Measurements from ENCODE around the gene KRT74.

KRT74 gene

GRCh38 chr12:52541709-52542108, 31.9 kb downstream of the KRT74 start:
- Histone ChIP-seq H3K9me2 (replicated peaks; ENCODE audit: insufficient read depth, low read length) (no peaks in the 10 kb centered on the region), H2AFZ (ENCODE audit: low read depth, low read length, severe bottlenecking) (no peak overlapping the region), H3K79me2 (ENCODE audit: insufficient read depth, low read length) (no peaks in the 10 kb centered on the region), H3F3A (ENCODE audit: insufficient read depth) (no peaks in the 10 kb centered on the region), H3K9ac (ENCODE audit: low read length) (no peak overlapping the region), H4K20me1 (ENCODE audit: low read depth, low read length) (no peaks in the 10 kb centered on the region), H3K27me3 (ENCODE audit: low read length) (no peaks in the 10 kb centered on the region), H3K36me3 (ENCODE audit: low read length) (no peaks in the 10 kb centered on the region), H3K27ac (ENCODE audit: low read depth, low read length) (no peak overlapping the region), H3K9me3 (ENCODE audit: insufficient read depth, low read length) (no peaks in the 10 kb centered on the region), H3K4me3 (ENCODE audit: insufficient read depth, low read length, poor library complexity, severe bottlenecking) (no peak overlapping the region), H3K4me2 (ENCODE audit: low read depth, low read length, poor library complexity, severe bottlenecking) (no peak overlapping the region)
- TF ChIP-seq EZH2phosphoT487 (conservative IDR thresholded peaks at IDR 0.05; ENCODE audit: low read length), result no peak
- TF ChIP-seq CTCF (IDR thresholded peaks at IDR 0.05; ENCODE audit: insufficient read depth, low read length, poor library complexity, severe bottlenecking), result no peak

GRCh38 chr12:52540531-52540930, 33.1 kb downstream of the KRT74 start:
- no peak overlapping the region for H2AFZ ChIP-seq (ENCODE audit: low read depth, low read length, severe bottlenecking)
- H3K36me3 ChIP-seq (ENCODE audit: low read length), result no peaks in the 10 kb centered on the region
- no peaks in the 10 kb centered on the region for H3K27me3 ChIP-seq (ENCODE audit: low read length)
- no peak overlapping the region for H3K27ac ChIP-seq (ENCODE audit: low read depth, low read length)
- H4K20me1 ChIP-seq (ENCODE audit: low read depth, low read length), result no peaks in the 10 kb centered on the region
- no peak overlapping the region for H3K4me2 ChIP-seq (ENCODE audit: low read depth, low read length, poor library complexity, severe bottlenecking)
- TF ChIP-seq EZH2phosphoT487 (conservative IDR thresholded peaks at IDR 0.05; ENCODE audit: low read length) (no peak), CTCF (IDR thresholded peaks at IDR 0.05; ENCODE audit: insufficient read depth, low read length, poor library complexity, severe bottlenecking) (no peak)
- H3K9me3 ChIP-seq (ENCODE audit: insufficient read depth, low read length), result no peaks in the 10 kb centered on the region
- H3K9ac ChIP-seq (ENCODE audit: low read length), result no peak overlapping the region
- H3K4me3 ChIP-seq (ENCODE audit: insufficient read depth, low read length, poor library complexity, severe bottlenecking), result no peak overlapping the region
- H3K9me2 ChIP-seq (replicated peaks; ENCODE audit: insufficient read depth, low read length), result no peaks in the 10 kb centered on the region
- no peaks in the 10 kb centered on the region for H3F3A ChIP-seq (ENCODE audit: insufficient read depth)
- H3K79me2 ChIP-seq (ENCODE audit: insufficient read depth, low read length), result no peaks in the 10 kb centered on the region

- TF ChIP-seq CTCF (IDR thresholded peaks at IDR 0.05; ENCODE audit: insufficient read depth, low read length, poor library complexity, severe bottlenecking) (no peak), EZH2phosphoT487 (conservative IDR thresholded peaks at IDR 0.05; ENCODE audit: low read length) (no peak)
- Histone ChIP-seq H3K79me2 (ENCODE audit: insufficient read depth, low read length) (no peaks in the 10 kb centered on the region), H3K27ac (ENCODE audit: low read depth, low read length) (no peak overlapping the region), H4K20me1 (ENCODE audit: low read depth, low read length) (no peaks in the 10 kb centered on the region), H3K4me3 (ENCODE audit: insufficient read depth, low read length, poor library complexity, severe bottlenecking) (no peak overlapping the region), H3K9me2 (replicated peaks; ENCODE audit: insufficient read depth, low read length) (no peaks in the 10 kb centered on the region), H3K9ac (ENCODE audit: low read length) (no peak overlapping the region), H2AFZ (ENCODE audit: low read depth, low read length, severe bottlenecking) (no peak overlapping the region), H3K4me2 (ENCODE audit: low read depth, low read length, poor library complexity, severe bottlenecking) (no peak overlapping the region), H3K9me3 (ENCODE audit: insufficient read depth, low read length) (no peaks in the 10 kb centered on the region), H3K27me3 (ENCODE audit: low read length) (no peaks in the 10 kb centered on the region), H3F3A (ENCODE audit: insufficient read depth) (no peaks in the 10 kb centered on the region), H3K36me3 (ENCODE audit: low read length) (no peaks in the 10 kb centered on the region)
These were observed 33.8 kb downstream of the KRT74 start for GRCh38 chr12:52539821-52540173.
